Measurements from ENCODE around the gene CAPN11.

The CAPN11 gene

GRCh38 chr6:44176762-44177509 lies 18.3 kb downstream of the CAPN11 start:
- H3K4me3 ChIP-seq (ENCODE audit: low read length) = no peak overlapping the region
- DNase-seq (ENCODE audit: low read depth) = no peak
- TF ChIP-seq, protein P1, sequence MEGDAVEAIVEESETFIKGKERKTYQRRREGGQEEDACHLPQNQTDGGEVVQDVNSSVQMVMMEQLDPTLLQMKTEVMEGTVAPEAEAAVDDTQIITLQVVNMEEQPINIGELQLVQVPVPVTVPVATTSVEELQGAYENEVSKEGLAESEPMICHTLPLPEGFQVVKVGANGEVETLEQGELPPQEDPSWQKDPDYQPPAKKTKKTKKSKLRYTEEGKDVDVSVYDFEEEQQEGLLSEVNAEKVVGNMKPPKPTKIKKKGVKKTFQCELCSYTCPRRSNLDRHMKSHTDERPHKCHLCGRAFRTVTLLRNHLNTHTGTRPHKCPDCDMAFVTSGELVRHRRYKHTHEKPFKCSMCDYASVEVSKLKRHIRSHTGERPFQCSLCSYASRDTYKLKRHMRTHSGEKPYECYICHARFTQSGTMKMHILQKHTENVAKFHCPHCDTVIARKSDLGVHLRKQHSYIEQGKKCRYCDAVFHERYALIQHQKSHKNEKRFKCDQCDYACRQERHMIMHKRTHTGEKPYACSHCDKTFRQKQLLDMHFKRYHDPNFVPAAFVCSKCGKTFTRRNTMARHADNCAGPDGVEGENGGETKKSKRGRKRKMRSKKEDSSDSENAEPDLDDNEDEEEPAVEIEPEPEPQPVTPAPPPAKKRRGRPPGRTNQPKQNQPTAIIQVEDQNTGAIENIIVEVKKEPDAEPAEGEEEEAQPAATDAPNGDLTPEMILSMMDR (IDR thresholded peaks at IDR 0.05; ENCODE audit: insufficient read depth, low read depth, low read length, missing control alignments) = no peak

DNA sequence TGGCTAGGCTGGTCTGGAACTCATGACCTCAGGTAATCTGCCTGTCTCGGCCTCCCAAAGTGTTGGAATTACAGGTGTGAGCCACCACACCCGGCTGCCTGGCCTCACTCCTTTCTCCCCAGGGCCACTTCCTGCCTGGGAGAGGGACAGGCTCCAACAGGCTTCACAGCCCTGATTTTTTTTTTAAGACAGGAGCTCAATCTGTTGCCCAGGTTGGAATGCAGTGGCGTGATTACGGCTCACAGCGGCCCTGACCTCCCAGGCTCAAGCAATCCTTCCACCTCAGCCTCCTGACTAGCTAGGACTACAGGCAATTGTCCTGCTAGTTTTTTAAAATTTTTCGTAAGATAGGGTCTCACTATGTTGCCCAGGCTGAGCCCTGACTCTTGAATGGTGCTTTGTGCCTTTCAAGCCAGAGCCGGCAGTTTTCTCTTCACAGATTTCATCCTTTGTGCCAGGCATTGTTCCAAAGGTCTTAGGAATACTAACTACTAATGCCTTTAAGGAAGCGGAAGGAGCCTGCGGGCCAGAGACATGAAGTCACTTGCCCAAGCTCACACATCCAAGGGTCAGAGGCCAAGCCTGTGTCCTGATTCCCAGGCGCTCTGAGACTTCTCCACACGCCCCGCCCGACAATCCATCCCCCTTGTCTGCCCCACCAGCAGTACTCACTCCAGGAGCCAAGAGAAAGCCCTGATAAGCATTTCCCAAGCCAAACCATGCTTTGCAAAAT lies 19.2 kb downstream of the CAPN11 start:
- TF ChIP-seq, protein P1 (IDR thresholded peaks at IDR 0.05; ENCODE audit: insufficient read depth, low read depth, low read length, missing control alignments) = no peak
- H3K4me3 ChIP-seq (ENCODE audit: low read length) = no peak overlapping the region
- peak; percentile 64 for DNase-seq (ENCODE audit: low read depth)

GRCh38 chr6:44178424-44179071 lies 19.9 kb downstream of the CAPN11 start:
- TF ChIP-seq, protein P1 (IDR thresholded peaks at IDR 0.05; ENCODE audit: insufficient read depth, low read depth, low read length, missing control alignments) = no peak
- no peak overlapping the region for H3K4me3 ChIP-seq (ENCODE audit: low read length)
- DNase-seq (ENCODE audit: low read depth) = no peak

GRCh38 chr6:44179072-44179536 lies 20.5 kb downstream of the CAPN11 start:
- DNase-seq (ENCODE audit: low read depth) = no peak
- TF ChIP-seq, protein P1 (IDR thresholded peaks at IDR 0.05; ENCODE audit: insufficient read depth, low read depth, low read length, missing control alignments) = no peak
- no peak overlapping the region for H3K4me3 ChIP-seq (ENCODE audit: low read length)

DNA sequence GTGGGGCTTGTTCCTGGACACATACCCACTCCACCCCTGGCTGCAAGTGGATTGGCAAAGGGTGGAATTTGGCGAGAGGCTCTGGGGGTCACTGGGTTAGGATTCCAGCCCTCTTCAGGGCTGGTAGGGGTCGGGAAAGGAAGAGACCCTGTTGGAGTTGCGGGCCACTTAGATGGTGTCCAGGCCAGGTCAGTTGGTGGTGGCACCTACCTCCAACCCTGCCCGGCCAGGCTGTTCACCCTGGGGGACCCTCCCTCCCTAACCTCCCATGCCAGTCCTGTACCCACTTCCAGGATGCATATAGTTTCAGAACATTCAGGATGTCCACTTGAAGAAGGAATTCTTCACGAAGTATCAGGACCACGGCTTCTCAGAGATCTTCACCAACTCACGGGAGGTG lies 21.0 kb downstream of the CAPN11 start:
- no peak for DNase-seq (ENCODE audit: low read depth)
- TF ChIP-seq, protein P1 (IDR thresholded peaks at IDR 0.05; ENCODE audit: insufficient read depth, low read depth, low read length, missing control alignments) = no peak
- H3K4me3 ChIP-seq (ENCODE audit: low read length) = no peak overlapping the region

DNA sequence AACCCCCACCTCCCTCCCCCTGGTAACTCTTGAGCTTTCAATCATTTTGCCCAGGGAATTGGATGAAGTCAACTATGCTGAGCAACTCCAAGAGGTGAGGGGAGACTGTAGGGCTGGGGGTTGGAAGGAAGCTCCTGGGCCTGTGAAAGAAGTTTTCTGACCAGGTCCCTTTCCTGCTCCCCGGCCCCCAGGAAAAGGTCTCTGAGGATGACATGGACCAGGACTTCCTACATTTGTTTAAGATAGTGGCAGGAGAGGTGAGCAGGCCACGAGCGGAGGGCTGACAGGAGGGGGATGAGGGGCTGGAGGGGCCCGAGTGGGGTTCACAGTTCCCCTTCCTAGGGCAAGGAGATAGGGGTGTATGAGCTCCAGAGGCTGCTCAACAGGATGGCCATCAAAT lies 21.8 kb downstream of the CAPN11 start:
- TF ChIP-seq, protein P1 (IDR thresholded peaks at IDR 0.05; ENCODE audit: insufficient read depth, low read depth, low read length, missing control alignments) = no peak
- no peak for DNase-seq (ENCODE audit: low read depth)
- no peak overlapping the region for H3K4me3 ChIP-seq (ENCODE audit: low read length)
